HepG2 (cell line): ENCODE results near the gene TMEM131L.

ENCODE experiments used
- FOXP1 ChIP-seq, 2 experiments: fragments of 450-650 bp in 1 of 2; IDR thresholded peaks; 2 replicates each; pipeline ENCODE4 v1.6.1; 2017 to 2018; ENCODE audit warnings: antibody characterized with exemption in 1 of 2
- PHF21A ChIP-seq: sonication (generic); formaldehyde crosslinking; IDR thresholded peaks from 2 replicates; pipeline ENCODE4 v1.5.0; 2020; ENCODE audit warnings: mild to moderate bottlenecking, missing genetic modification reagents
- POLR2AphosphoS5 ChIP-seq: IDR thresholded peaks from 2 replicates; pipeline ENCODE4 v1.6.1; 2012; ENCODE audit warnings: low read depth, low read length
- SIN3A ChIP-seq: IDR thresholded peaks from 2 replicates; pipeline ENCODE4 v1.6.1; 2011; ENCODE audit warnings: low read depth, mild to moderate bottlenecking, control low read depth, low read length, borderline replicate concordance
- ZNF335 ChIP-seq: sonication (generic); formaldehyde crosslinking; IDR thresholded peaks from 2 replicates; pipeline ENCODE4 v1.4.0; 2020; ENCODE audit warnings: missing genetic modification reagents
- ZNF382 ChIP-seq: sonication (generic); formaldehyde crosslinking; IDR thresholded peaks from 2 replicates; pipeline ENCODE4 v1.5.0; 2020; ENCODE audit warnings: missing genetic modification reagents, mild to moderate bottlenecking, borderline replicate concordance
- ZNF7 ChIP-seq: IDR thresholded peaks from 2 replicates; pipeline ENCODE4 v1.6.1; 2016; ENCODE audit warnings: missing biosample characterization, missing genetic modification reagents

GRCh38 chr4:153611679-153612078 is 145.5 kb downstream of the TMEM131L start:
- TF ChIP-seq POLR2AphosphoS5 (no peak), ZNF382 (CRISPR knock-in tag) (no peak), FOXP1 (IDR thresholded peaks at IDR 0.05) (no peak), FOXP1 (CRISPR knock-in tag; IDR thresholded peaks at IDR 0.05) (no peak), PHF21A (CRISPR knock-in tag) (no peak), ZNF335 (CRISPR knock-in tag) (no peak), ZNF7 (CRISPR knock-in tag) (no peak), SIN3A (no peak)
